ENCODE results near the gene RBPJL. TPM values are rescaled to one million over a fixed set of nuclear protein-coding genes. Genes with fewer than 3 reads are reported as not detected.

The RBPJL gene
- total RNA-seq, 2 experiments from 2014 or later, result not detected

- Mint-ChIP-seq H3K27me3 (no peaks in the 10 kb centered on the region), H3K36me3 (ENCODE audit: low read depth) (no peaks in the 10 kb centered on the region), H3K4me1 (ENCODE audit: low read depth) (peaks cover 48% of the 10 kb centered on the region), H3K9me3 (no peaks in the 10 kb centered on the region), H3K4me3 (no peak overlapping the region), H3K27ac (no peak overlapping the region)
- CTCF ChIA-PET, result interaction anchor here (1.2 to 24.4 kb wide), 6 partner anchors 14 to 90 kb away, joined by 3 to 549 read pairs (median 7); no protein-coding TSS in a partner anchor
- POLR2A ChIA-PET, result interaction anchor here (0.8 to 1.2 kb wide), 2 partner anchors 11 to 13 kb away, joined by 3 to 4 read pairs; no protein-coding TSS in a partner anchor
- TF ChIP-seq, protein P1, sequence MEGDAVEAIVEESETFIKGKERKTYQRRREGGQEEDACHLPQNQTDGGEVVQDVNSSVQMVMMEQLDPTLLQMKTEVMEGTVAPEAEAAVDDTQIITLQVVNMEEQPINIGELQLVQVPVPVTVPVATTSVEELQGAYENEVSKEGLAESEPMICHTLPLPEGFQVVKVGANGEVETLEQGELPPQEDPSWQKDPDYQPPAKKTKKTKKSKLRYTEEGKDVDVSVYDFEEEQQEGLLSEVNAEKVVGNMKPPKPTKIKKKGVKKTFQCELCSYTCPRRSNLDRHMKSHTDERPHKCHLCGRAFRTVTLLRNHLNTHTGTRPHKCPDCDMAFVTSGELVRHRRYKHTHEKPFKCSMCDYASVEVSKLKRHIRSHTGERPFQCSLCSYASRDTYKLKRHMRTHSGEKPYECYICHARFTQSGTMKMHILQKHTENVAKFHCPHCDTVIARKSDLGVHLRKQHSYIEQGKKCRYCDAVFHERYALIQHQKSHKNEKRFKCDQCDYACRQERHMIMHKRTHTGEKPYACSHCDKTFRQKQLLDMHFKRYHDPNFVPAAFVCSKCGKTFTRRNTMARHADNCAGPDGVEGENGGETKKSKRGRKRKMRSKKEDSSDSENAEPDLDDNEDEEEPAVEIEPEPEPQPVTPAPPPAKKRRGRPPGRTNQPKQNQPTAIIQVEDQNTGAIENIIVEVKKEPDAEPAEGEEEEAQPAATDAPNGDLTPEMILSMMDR (IDR thresholded peaks at IDR 0.05), result no peak
- ATAC-seq (no peak), DNase-seq (no peak)
- intact Hi-C loops (cut with micrococcal nuclease), result loop anchor here (5.0 kb wide), 2 partner anchors 47 to 58 kb away; partner anchors contain the start of gene PIGT
Observed at GRCh38 chr20:45359406-45360148, 52.9 kb downstream of the RBPJL start.

- TF ChIP-seq, protein P1 (IDR thresholded peaks at IDR 0.05), result no peak
- H3K27ac Mint-ChIP-seq, result no peak overlapping the region
- ATAC-seq (no peak), DNase-seq (no peak)
- ChIA-PET CTCF (interaction anchor here (1.1 to 24.4 kb wide), 11 partner anchors 10 to 410 kb away, joined by 3 to 549 read pairs (median 13); partner anchors contain the start of genes PIGT and SDC4), POLR2A (interaction anchor here (0.7 to 4.2 kb wide), 5 partner anchors 9 to 83 kb away, joined by 3 to 35 read pairs (median 6); partner anchors contain the start of gene SDC4)
- H3K36me3 Mint-ChIP-seq (ENCODE audit: low read depth), result peaks cover 13% of the 10 kb centered on the region
- no peaks in the 10 kb centered on the region for H3K9me3 Mint-ChIP-seq
- H3K4me3 Mint-ChIP-seq, result no peak overlapping the region
- intact Hi-C loops (cut with micrococcal nuclease), result loop anchor here (2.0 to 5.0 kb wide), 2 partner anchors 56 to 75 kb away; partner anchors contain the start of gene PIGT
- H3K27me3 Mint-ChIP-seq, result no peaks in the 10 kb centered on the region
- H3K4me1 Mint-ChIP-seq (ENCODE audit: low read depth), result peaks cover 44% of the 10 kb centered on the region
Observed at GRCh38 chr20:45361793-45362192, 55.2 kb downstream of the RBPJL start.

- ATAC-seq (peak; percentile 90), DNase-seq (peak; percentile 98)
- H3K4me3 Mint-ChIP-seq, result peak within 1 kb of the TSS; percentile 100
- TF ChIP-seq, protein P1 (IDR thresholded peaks at IDR 0.05), result peak; percentile 89
- no peaks in the 10 kb centered on the region for H3K9me3 Mint-ChIP-seq
- POLR2A ChIA-PET, result interaction anchor here (0.6 to 4.2 kb wide), 17 partner anchors 10 to 574 kb away, joined by 3 to 35 read pairs (median 4); partner anchors contain the start of genes PIGT and SDC4
- peak within 1 kb of the TSS; percentile 98 for H3K27ac Mint-ChIP-seq
- peaks cover 48% of the 10 kb centered on the region for H3K4me1 Mint-ChIP-seq (ENCODE audit: low read depth)
- no peaks in the 10 kb centered on the region for H3K27me3 Mint-ChIP-seq
- peaks cover 20% of the 10 kb centered on the region for H3K36me3 Mint-ChIP-seq (ENCODE audit: low read depth)
- intact Hi-C loops (cut with micrococcal nuclease), result loop anchor here (2.0 to 5.0 kb wide), 2 partner anchors 54 to 74 kb away; partner anchors contain the start of gene PIGT
- CTCF ChIA-PET, result interaction anchor here (0.7 to 24.4 kb wide), 31 partner anchors 9 to 1146 kb away, joined by 3 to 549 read pairs (median 6); partner anchors contain the start of genes DBNDD2, PIGT, SDC4 and WFDC10A
Observed at GRCh38 chr20:45362804-45363610, 56.4 kb downstream of the RBPJL start, which contains the start of gene SYS1. TSS of gene SYS1 (plus strand) at chr20:45363156. CDS start at chr20:45363532, 376 bp downstream.

DNA sequence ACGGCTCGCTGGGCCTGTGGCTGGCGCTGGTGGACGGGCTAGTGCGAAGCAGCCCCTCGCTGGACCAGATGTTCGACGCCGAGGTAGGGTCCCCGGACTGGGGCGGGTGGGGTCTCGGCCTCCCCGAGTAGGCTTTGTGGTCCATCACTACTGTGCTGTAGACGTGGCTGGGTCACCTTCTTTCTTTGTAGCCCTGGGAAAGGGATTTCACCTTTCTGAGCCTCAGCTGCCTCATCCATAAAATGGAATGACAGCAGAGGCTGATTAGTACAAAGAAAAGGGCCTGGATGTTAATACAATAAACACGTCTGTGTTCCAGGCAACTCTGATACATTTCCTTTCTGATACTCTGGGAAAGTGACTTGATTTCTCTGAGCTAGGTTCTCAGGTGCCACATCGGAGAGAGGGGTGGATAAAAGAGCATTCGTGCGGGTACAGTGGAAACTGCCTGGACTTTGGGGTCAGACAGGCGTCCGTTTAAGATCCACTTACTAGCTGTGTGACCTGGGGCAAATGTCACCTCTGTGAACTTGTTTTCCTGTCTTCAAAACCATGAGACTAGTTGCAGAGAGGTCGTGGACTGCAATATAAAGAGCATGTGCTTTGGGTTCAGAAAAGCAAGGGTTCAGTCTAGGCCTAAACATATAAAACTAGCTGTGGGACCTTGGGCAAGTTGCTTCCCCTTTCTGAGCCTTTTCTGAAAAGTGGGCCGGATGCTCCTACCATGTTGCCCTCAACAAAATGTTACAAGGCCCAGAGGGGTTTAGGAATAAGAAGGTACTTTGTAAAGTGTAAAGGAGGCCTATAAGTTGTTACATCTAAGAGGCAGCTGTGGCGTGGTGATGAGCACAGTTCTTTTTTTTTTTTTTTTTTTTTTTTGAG lies 57.2 kb downstream of the RBPJL start:
- intact Hi-C loops (cut with micrococcal nuclease), result loop anchor here (2.0 to 5.0 kb wide), 2 partner anchors 53 to 73 kb away; partner anchors contain the start of gene PIGT

More for the DNA sequence above, 57.2 kb downstream of the RBPJL start:
- Mint-ChIP-seq H3K4me1 (ENCODE audit: low read depth) (peaks cover 48% of the 10 kb centered on the region), H3K36me3 (ENCODE audit: low read depth) (peaks cover 25% of the 10 kb centered on the region), H3K4me3 (peak overlapping the region; percentile 100), H3K9me3 (no peaks in the 10 kb centered on the region), H3K27me3 (no peaks in the 10 kb centered on the region), H3K27ac (peak overlapping the region; percentile 98)
- TF ChIP-seq, protein P1 (IDR thresholded peaks at IDR 0.05), result no peak
- ATAC-seq (no peak), DNase-seq (no peak)
- ChIA-PET CTCF (interaction anchor here (0.7 to 24.4 kb wide), 24 partner anchors 10 to 1147 kb away, joined by 3 to 549 read pairs (median 7); partner anchors contain the start of genes DBNDD2, PIGT, SDC4 and WFDC10A), POLR2A (interaction anchor here (0.6 to 4.2 kb wide), 9 partner anchors 9 to 575 kb away, joined by 3 to 35 read pairs (median 4); partner anchors contain the start of genes PIGT and SDC4)
